SK-N-SH (cell line): ENCODE measurements around the gene PDZD8.

ENCODE experiments used
- CHD2 ChIP-seq: fragments of 150-350 bp; IDR thresholded peaks from 2 replicates; pipeline ENCODE4 v1.6.1; 2018; ENCODE audit warnings: low read length; ENCODE audit not compliant: partially characterized antibody
- CTCF ChIP-seq: fragments of 200-600 bp; sonication (generic); IDR thresholded peaks from 2 replicates; pipeline ENCODE4 v1.6.1; 2017; ENCODE audit warnings: antibody characterized with exemption, mild to moderate bottlenecking, moderate library complexity
- EP300 ChIP-seq, 2 experiments: IDR thresholded peaks; 2 replicates each; pipeline versions ENCODE4 v1.4.0 to v1.6.1; 2012; ENCODE audit warnings: borderline replicate concordance in 1 of 2, low read depth in 1 of 2, low read length in 1 of 2
- FOXM1 ChIP-seq: IDR thresholded peaks from 2 replicates; pipeline ENCODE4 v1.4.0; 2012; ENCODE audit warnings: low read depth, mild to moderate bottlenecking
- GATA2 ChIP-seq: sonication (generic); formaldehyde crosslinking; IDR thresholded peaks from 2 replicates; pipeline ENCODE4 v1.5.0; 2020; ENCODE audit warnings: mild to moderate bottlenecking, missing genetic modification reagents
- NFIC ChIP-seq: IDR thresholded peaks from 2 replicates; pipeline ENCODE4 v1.4.0; 2012; ENCODE audit warnings: borderline replicate concordance
- RAD21 ChIP-seq: IDR thresholded peaks from 2 replicates; pipeline ENCODE4 v1.6.1; 2012; ENCODE audit warnings: mild to moderate bottlenecking, low read length
- REST ChIP-seq: IDR thresholded peaks from 2 replicates; pipeline ENCODE4 v1.6.1; 2012; ENCODE audit warnings: mild to moderate bottlenecking, low read depth, low read length, moderate library complexity
- RFX5 ChIP-seq: IDR thresholded peaks from 2 replicates; pipeline ENCODE4 v1.6.1; 2012; ENCODE audit warnings: mild to moderate bottlenecking, improper control_type of control experiment, low read length
- RXRA ChIP-seq: IDR thresholded peaks from 2 replicates; pipeline ENCODE4 v1.4.0; 2012; ENCODE audit warnings: low read depth, mild to moderate bottlenecking, borderline replicate concordance
- YY1 ChIP-seq: IDR thresholded peaks from 2 replicates; pipeline ENCODE4 v1.4.0; 2012; ENCODE audit warnings: low read depth, mild to moderate bottlenecking
- TF ChIP-seq, protein P1 (sequence below): IDR thresholded peaks from 2 replicates; pipeline ENCODE4 v1.4.0; 2012; ENCODE audit warnings: low read depth
- TF ChIP-seq, protein P2 (sequence below): IDR thresholded peaks from 2 replicates; pipeline ENCODE4 v1.4.0; 2012; ENCODE audit warnings: low read depth, borderline replicate concordance

DNA sequence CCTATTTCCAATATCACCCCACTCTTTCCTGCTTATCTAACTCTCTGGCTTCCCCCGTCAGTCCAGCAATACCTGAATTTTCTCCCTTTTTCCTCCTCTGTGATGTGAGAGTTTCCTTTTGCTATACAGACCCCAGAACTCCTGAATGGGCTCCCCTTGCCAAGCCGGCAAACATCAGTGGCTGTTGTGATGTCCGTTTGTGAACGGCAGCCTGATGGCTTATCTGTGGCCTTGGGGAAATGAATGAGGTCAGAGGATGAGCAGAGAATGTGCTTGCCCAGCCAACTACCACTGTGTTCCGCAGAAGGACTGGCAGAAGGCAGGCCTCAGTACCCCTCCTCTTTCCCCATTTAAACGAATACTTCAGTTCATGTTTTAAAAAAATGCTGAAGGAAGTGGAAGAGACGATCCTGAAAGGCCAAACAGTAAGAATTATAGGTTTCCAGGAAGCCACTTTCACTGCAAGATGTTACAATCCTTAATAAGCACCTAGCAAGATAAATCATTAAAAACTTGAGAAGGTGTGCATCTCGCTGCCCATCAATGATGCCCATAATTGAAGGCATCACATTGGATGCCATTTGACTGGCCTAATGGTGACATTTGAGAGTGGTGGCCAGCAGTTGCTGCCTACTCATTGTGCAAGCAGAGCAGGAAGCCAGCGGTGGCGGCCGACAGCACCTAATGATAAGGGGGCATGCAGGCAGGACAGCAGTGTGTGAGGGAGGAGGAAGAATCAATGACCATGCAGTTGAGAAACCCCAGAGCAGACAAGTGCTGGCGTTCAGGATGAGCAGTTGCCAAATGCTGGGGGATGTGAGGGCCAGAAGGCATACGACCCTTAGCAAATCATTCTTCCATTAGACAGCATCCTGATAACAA lies 102.8 kb downstream of the PDZD8 start:
- TF ChIP-seq CTCF: no peak
- no peak for TF ChIP-seq NFIC
- TF ChIP-seq CHD2: no peak
- no peak for TF ChIP-seq RXRA
- no peak for TF ChIP-seq EP300 (IDR thresholded peaks at IDR 0.05; ENCODE audit: borderline replicate concordance in 1 of 2, low read depth in 1 of 2, low read length in 1 of 2)
- no peak for TF ChIP-seq YY1
- no peak for TF ChIP-seq REST
- no peak for TF ChIP-seq RAD21
- TF ChIP-seq, protein P1, sequence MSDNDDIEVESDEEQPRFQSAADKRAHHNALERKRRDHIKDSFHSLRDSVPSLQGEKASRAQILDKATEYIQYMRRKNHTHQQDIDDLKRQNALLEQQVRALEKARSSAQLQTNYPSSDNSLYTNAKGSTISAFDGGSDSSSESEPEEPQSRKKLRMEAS: no peak
- no peak; the same call in 1 of the 2 replicates for TF ChIP-seq GATA2 (CRISPR knock-in tag)
- TF ChIP-seq FOXM1: no peak
- TF ChIP-seq RFX5: no peak
- TF ChIP-seq, protein P2, sequence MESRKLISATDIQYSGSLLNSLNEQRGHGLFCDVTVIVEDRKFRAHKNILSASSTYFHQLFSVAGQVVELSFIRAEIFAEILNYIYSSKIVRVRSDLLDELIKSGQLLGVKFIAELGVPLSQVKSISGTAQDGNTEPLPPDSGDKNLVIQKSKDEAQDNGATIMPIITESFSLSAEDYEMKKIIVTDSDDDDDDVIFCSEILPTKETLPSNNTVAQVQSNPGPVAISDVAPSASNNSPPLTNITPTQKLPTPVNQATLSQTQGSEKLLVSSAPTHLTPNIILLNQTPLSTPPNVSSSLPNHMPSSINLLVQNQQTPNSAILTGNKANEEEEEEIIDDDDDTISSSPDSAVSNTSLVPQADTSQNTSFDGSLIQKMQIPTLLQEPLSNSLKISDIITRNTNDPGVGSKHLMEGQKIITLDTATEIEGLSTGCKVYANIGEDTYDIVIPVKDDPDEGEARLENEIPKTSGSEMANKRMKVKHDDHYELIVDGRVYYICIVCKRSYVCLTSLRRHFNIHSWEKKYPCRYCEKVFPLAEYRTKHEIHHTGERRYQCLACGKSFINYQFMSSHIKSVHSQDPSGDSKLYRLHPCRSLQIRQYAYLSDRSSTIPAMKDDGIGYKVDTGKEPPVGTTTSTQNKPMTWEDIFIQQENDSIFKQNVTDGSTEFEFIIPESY: no peak
